Stimulated activated CD4-positive, alpha-beta T cell treated with anti-CD3 and anti-CD28 coated beads, Interleukin-12 subunit alpha, Interleukin-12 subunit beta, amount 100 ng/mL, for 48 hours (primary cell): Measurements from ENCODE around the gene VAV2.

Experiments used
- DNase-seq, 3 donors: peaks; one replicate each; pipeline ENCODE4 v3.0.0-alpha.2; 2020; ENCODE audit warnings: low read depth in 2 of 3, low spot score in 1 of 3

VAV2 gene

DNA sequence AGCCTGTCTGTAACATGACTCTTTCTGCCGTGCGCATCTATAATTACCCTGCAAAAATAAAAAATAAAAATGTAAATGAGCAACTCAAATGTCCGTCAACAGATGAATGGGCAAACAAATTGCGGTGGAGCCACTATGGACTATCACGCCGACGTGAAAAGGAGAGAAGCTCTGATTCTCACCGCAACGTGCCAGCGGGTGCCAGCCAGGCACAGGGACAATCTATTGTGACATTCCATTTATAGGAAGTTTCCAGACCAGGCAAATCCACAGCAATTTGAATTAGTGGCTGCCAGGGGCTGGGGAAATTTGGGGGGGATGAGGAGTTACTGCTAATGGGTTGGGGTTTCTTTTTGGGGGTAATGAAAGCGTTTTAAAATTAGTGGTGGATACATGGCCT, 96.8 kb downstream of the VAV2 start:
- no peak for DNase-seq

- DNase-seq: no peak
These were observed 97.5 kb downstream of the VAV2 start for GRCh38 chr9:133894377-133895321.

DNA sequence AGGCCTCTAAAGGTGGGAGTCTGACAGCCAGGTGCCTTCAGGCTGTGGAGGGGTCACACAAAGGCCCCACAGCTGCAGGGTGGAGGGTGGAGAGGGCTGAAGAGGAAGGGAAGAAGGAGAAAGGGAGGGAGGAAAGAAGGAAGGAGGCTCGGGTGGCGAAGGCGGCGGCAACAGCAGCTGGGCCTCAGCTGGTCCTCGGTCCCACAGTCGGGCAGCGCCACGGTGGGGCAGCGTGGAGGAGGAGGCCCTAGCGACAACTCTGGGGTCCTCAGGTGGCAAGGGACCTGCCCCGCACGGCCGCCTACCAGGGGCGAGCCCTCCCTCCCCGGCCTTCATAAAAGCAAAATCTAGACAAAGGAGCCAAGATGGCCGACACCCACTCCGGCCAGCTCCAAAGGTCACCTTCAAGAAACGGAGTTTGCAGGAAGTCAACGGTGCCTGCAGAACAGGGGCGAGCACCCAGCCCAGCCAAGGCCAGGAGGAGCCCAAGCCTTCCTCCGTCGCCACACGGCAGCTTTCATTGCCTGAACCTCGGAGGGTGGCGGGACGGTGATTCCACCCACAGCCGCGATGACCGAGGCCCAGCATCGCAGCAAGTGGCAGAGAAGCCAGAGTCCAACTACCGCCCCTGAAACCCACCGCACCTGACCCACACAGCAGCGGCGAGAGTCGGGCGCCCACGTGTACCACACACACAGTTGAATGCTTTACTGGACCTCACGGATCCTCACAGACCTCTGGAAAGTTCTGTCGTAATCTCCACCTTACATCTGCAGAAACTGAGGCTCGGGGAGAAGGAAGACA, 98.7 kb downstream of the VAV2 start:
- DNase-seq: no peak

- no peak for DNase-seq
These were observed 99.8 kb downstream of the VAV2 start for GRCh38 chr9:133892193-133892920.

DNA sequence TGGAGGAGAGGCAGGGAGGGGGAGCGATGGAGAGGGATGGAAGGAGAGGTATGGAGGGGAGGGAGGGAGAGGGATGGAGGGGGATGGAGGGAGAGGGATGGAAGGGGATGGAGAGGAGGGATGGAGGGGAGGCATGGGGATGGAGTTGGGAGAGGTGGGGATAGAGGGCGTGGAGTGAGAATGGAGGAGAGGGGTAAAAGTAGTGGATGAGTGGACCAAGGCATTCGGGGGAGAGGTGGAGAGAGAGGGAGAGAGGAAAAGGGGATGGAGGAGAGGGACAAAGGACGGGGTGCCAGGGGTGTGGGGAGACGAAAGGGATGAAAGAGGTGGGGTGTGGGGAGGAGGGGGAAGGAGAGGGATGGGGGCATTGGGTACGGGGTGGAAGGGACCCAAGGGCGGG, 100.4 kb downstream of the VAV2 start:
- DNase-seq: no peak

GRCh38 chr9:133890583-133890982, 101.5 kb downstream of the VAV2 start:
- no peak for DNase-seq

DNA sequence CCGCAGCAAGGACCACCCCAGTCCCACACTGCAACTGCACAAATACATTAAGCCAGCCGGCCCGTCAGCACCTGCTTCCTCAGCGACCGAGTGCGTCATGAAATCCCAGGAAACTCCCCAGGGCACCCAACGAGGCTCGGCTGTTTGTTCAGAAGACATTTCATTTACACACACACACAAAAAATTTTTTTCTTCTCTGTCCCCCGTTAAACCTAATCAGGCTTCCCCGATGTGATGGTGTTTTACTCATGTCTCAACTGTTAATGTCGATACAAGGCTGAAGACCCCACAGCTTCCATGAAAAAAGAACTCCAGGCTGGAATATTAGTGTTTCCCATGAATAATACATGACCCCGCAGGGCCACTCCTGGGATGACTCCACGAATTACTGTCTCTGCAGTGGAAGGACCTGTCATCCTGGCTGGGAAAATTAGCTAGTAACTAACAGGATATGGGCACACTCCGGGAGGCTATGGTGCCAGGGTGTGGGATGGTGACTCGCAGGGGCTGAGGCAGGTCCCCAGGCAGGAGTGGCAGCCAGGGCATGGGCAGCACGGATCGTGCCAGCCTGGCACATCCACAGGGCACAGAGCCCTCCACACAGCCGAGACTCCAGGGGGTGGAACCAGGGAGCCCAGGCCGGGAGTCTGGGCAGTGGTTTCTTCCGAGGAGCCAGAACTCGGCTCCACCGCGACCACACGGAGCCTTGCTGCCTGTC, 102.4 kb downstream of the VAV2 start:
- no peak for DNase-seq

DNA sequence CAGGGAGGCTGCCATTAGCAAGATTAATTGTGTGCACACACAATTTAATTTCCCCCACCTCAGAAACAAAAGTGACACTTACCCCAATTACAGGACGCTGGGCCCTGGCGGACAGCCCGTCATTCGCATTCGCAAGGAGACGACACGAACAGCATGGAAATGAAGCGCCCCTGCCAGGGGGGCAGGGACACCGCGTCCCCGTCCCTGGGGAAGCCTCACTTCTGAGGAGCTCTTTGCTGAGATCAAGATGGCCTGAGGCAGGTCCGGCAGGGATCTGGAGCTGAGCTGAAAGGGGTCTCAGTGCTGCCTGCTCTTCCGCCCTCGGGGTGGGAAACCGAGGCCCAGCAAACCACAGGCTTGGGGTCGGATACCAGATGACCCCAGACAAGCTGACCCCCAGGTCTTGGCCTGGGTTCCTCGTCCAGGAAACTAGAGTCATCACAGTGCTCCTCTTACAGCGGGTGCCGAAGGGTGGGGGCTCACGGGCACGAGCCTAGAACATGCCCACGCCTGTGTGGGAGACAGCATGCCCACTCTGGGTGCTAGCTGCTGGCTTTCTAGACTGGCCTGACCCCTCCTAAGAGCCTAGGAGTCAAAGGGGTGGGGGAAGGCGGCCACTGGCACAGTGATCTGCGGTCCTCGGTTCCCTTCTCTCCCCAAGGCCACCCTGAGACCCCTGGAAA, 103.2 kb downstream of the VAV2 start:
- DNase-seq: no peak

- DNase-seq: no peak
These were observed 103.9 kb downstream of the VAV2 start for GRCh38 chr9:133888048-133888808.

- no peak for DNase-seq
These were observed 104.5 kb downstream of the VAV2 start for GRCh38 chr9:133887540-133888047.

GRCh38 chr9:133886563-133887501, 105.3 kb downstream of the VAV2 start:
- DNase-seq: no peak

GRCh38 chr9:133884907-133885744, 107.0 kb downstream of the VAV2 start:
- DNase-seq: no peak

DNA sequence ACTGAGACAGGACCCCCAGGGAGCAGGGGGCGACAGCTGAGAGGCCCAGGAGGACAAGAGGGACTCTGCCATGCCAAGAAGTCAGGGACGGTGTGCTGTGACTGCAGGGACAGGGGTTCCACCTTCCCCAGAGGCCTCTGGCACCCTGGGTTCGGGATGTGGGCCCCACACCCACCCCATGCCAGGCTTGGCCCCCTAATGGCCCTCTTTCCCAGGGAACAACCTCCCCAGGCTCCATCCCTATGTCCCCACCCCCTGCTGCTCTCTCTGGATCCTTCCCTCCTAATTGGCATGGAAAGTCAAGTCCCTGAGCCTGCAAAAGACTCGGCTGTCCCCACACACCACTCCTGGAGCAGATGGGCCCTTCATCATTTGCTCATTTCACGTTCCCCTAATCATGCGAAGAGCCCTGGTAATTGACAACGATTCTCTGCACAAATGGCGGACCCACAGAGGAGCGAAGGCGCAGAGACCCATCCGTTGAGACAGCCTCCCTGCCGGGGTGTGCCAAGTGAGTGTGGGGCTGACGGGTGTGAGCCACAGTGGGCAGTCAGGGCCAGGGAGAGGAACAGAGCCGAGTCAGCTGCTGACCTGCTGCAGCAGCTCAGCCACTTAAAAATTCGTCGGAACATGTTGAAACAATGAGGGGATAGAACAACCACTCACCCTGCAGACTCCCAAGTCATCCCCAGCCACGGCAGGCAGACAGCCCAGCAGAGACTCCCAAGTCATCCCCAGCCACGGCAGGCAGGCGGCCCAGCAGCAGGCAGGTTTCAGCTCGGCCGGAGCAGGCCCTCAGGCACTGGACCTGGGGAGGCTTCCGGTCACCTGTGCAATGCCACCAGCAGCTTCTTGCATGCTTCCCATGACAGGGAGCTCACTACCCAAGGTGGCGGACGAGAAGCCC, 109.0 kb downstream of the VAV2 start:
- no peak for DNase-seq

- DNase-seq: no peak
These were observed 110.3 kb downstream of the VAV2 start for GRCh38 chr9:133881671-133882381.

- DNase-seq: no peak
These were observed 111.1 kb downstream of the VAV2 start for GRCh38 chr9:133880851-133881661.
